Gastroesophageal sphincter (tissue), 3 donors: ENCODE measurements around the gene CYTIP.

Experiments
- CTCF ChIP-seq, 4 experiments: fragments of 200-600 bp in 2 of 4; fragments of 450-650 bp in 2 of 4; sonication (generic) in 1 of 4; IDR thresholded peaks; one replicate each; pipeline ENCODE4 v1.5.1; 2017 to 2019; ENCODE audit warnings: antibody characterized with exemption in 4 of 4, mild to moderate bottlenecking in 2 of 4, moderate library complexity in 2 of 4
- EP300 ChIP-seq: sonication (generic); formaldehyde crosslinking; IDR thresholded peaks from one replicate; pipeline ENCODE4 v1.6.1; 2017; ENCODE audit warnings: antibody characterized with exemption, mild to moderate bottlenecking
- POLR2A ChIP-seq, 2 donors: fragments of 450-650 bp; IDR thresholded peaks; one replicate each; pipeline ENCODE4 v1.6.1; 2017; ENCODE audit warnings: antibody characterized with exemption in 2 of 2, mild to moderate bottlenecking in 2 of 2, moderate library complexity in 1 of 2
- POLR2AphosphoS5 ChIP-seq: sonication (generic); formaldehyde crosslinking; IDR thresholded peaks from one replicate; pipeline ENCODE4 v1.6.1; 2017; ENCODE audit warnings: antibody characterized with exemption

DNA sequence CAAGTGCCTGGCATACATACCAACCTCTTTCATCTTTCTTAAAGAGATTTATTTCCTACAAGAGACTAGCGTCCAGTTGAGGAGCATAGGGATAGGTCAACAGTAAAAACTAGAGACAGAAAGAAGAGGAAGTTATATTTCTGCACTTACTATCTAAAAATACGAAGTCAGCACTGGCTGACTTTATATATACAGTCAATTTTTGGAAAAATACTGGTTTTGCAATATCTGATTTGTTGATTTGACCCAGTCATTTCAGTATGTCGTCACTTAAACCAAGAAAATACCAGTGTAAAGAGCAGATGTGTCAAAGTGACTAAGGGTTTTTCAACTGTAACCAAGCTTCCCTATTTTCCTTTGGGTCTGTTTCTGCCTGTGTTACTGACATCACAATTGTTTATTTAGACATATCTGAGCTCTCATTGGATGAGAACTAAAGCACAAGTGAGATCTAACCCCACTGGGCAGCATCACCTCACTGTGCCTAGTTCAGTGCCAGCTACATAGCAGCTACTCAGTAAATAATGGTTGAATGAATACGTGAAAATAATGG, 23.0 kb downstream of the CYTIP start:
- TF ChIP-seq CTCF (IDR thresholded peaks at IDR 0.05) (no peak), EP300 (no peak), POLR2A (IDR thresholded peaks at IDR 0.05) (no peak), POLR2AphosphoS5 (no peak)
